Measurements from ENCODE around the gene AASDH. TPM values are rescaled to one million over a fixed set of nuclear protein-coding genes. Genes with fewer than 3 reads are reported as not detected.
"Not testable (repeated sequence)": the region's sequence is repeated elsewhere in the genome, so short reads cannot be mapped to it uniquely, and the experiment has no call there.

The AASDH gene
- total RNA-seq, 1 donor from 2014 or later = 17.5 TPM

DNA sequence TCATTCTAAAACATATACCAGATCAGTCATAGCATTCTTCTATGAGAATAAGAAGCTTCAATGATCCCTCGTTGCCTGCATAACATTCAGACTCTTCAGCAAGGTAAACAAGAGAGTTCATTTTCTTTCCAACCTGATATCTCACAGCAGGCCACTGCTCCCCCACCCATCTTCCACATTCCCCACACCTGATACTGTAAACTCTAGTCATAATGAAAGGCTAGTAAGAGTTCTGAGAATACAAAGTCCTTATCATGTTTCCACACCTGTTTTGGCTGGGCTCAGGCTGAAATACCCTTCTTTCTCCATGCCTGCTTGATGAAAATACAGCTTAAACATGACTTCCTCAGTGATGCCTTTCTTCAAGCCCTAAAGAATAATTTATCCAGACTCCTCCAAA lies 2.3 kb upstream of the AASDH start:
- no peak for DNase-seq

- no peak for DNase-seq
Observed at GRCh38 chr4:56388306-56388705, 1.0 kb upstream of the AASDH start.

DNA sequence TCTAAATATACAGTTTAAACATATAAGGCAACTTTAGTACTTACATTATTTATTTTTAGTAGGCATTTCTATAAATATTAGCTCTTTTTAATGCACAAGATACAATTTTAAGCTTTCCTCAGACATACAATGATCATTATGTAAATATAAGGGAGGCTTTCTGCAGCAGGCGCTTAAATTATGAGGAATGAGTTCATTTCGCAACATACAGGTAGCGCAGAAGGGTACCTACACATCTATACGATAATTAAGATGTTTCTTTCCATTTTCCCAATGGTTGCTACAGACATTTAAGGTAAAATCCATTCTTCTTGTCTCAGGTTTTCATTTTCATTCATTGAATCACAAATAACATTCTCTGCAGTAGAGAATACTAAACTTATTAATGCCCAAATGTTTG lies 1.2 kb downstream of the AASDH start:
- no peak for DNase-seq

GRCh38 chr4:56375458-56375857 lies 11.8 kb downstream of the AASDH start:
- no peak for DNase-seq

- DNase-seq = no peak
Observed at GRCh38 chr4:56374956-56375355, 12.3 kb downstream of the AASDH start.

DNA sequence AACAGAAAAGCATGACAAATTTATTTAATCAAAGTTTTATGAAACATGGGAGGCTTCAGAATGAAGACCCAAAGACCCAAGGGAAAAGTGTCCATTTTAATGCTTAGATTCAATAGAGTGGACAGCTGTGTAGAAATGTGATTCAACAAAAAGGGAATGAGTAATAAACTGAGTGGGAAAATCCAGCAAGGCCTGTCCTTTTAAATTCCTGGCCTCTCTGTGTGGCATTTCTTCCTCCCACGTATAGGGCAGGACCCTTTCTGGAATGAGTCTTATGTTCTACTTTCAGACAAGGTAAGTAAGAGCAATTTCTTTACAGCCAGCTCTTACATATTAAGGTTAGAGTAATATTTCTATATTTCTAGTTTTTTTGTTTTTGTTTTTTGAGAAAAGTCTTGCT lies 14.5 kb downstream of the AASDH start:
- DNase-seq = no peak

GRCh38 chr4:56371426-56372220 lies 15.7 kb downstream of the AASDH start:
- no peak for DNase-seq

GRCh38 chr4:56370377-56370776 lies 16.9 kb downstream of the AASDH start:
- DNase-seq = no peak

DNA sequence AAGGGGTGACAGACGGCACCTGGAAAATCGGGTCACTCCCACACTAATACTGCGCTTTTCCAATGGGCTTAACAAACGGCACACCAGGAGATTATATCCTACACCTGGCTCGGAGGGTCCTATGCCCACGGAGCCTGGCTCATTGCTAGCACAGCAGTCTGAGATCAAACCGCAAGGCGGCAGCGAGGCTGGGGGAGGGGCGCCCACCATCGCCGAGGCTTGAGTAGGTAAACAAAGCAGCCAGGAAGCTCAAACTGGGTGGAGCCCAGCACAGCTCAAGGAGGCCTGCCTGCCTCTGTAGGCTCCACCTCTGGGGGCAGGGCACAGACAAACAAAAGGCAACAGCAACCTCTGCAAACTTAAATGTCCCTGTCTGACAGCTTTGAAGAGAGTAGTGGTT lies 24.3 kb downstream of the AASDH start:
- not testable (repeated sequence) for DNase-seq

DNA sequence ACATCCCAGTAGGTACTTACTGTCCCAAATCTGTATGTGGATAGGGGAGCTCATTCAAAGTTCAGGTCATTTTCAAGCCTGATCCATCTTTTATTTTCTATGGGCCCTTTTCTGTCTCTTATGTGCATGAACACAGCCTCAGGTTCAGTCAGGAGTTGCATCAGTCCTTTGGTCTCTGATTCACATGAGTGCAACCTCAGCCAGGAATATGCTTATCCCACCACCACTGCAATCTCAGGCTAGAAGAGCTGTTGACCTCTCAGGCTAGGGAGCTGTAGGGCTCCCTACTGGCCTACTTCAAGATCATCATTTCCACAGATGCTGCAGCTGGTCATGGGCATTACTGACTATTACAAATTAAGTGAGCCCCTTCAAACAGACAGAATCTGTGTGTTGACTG lies 27.2 kb downstream of the AASDH start:
- no peak for DNase-seq

DNA sequence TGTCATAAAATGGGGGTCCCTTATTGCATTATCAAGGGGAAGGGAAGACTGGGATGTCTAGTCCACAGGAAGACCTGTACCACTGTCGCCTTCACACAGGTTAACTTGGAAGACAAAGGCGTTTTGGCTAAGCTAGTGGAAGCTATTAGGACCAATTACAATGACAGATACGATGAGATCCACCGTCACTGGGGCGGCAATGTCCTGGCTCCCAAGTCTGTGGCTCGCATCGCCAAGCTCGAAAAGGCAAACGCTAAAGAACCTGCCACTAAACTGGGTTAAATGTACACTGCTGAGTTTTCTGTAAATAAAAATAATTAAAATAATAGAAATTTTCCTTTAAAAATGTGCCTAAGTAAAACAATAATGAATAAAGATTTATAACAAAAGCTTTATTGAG lies 30.6 kb downstream of the AASDH start:
- no peak for DNase-seq

GRCh38 chr4:56348576-56348975 lies 38.7 kb downstream of the AASDH start:
- no peak for DNase-seq

DNA sequence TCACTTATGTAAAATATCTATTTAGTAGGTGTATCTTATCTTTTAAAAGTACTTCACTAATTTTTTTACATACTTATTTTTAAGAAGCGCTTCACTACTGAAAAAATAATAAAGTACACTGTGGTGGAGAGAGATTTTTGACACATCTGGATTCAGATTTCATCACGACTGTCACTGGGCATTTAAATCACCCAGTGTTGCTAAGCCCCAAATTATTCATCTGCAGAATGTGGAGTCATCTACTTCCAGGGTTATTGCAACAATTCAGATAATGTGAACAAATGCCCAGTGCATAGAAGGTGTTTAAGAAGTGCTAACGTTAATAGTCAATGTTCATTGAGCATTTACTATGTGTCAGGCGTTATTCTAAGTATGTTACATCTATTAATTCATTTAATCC lies 41.8 kb downstream of the AASDH start:
- DNase-seq = no peak

GRCh38 chr4:56342746-56343145 lies 44.5 kb downstream of the AASDH start:
- no peak for DNase-seq

GRCh38 chr4:56330691-56331090 lies 56.6 kb downstream of the AASDH start:
- no peak for DNase-seq

DNA sequence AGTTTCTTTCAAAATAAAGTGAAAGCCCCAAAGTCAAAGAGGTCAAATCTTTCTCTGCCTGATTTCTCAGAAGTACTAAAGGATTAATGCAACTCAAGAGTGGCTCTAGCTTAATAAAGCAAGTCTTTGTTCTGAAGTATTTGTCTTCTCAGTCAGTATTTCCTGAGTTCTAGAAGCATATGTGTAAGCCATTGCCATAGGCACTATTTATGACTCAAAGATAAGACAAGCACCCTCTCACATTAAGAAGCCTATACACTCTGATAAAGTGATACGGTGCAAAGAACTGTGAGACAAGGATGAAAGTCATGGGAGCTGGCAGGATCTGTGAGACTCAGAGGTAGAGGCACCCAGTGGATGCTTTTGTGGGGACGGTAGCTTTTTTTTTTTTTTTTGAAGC lies 60.9 kb downstream of the AASDH start:
- no peak for DNase-seq

- no peak for DNase-seq
Observed at GRCh38 chr4:56324011-56324610, 63.2 kb downstream of the AASDH start.

DNA sequence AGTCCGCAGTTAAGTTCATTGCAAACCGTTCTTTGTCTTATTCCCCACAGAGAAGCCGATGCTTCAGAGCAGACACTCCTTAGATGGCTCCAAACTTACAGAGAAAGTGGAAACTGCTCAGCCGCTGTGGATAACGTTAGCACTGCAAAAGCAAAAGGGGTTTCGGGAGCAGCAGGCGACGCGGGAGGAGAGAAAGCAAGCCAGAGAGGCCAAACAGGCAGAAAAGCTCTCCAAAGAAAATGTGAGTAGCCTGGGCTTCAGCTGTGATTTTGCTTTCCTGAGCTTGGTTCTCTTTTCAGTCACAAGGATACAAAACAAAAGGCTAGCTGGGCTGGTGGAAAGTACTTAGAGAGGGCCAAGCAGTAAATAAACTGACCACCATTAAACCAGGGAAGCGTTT lies 64.0 kb downstream of the AASDH start:
- no peak for DNase-seq

DNA sequence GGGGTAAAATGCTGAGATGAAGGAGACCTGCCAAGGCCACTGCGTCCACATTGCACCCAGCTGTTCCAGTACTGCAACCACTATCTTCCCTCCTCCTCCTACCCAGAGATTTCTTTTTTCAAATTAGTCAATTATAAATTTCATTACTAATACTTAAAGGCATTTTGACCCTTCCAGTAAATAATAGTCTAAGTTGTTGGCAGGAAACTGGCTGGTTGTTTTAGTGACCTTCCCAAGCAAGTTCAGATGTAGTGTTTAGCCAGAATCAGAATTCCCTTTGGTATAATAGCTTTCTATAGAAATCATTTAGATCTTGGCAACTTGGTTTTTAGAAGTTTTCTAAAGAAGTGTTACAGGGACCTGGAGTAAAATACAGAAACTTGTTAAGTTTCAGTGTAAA lies 66.0 kb downstream of the AASDH start:
- peak; percentile 10 for DNase-seq

DNA sequence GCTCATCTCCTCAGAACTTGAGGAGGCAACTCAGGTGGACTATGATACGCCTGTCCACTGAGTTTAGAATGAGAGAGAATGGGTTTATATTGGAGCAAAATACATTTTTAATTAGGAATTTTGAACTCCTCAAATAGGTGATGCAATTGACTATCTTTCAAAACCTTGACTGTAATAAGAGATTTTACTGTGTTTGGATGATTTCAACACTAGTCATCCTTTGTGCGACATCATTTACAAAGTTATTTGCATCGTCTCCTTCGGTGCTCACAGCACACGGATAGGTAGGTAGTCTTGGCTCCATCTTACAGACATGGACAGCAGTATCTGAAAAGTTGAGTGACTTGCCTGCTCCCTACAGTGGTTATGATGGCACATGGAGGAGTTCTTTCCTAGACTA lies 67.0 kb downstream of the AASDH start:
- no peak for DNase-seq

- DNase-seq = no peak
Observed at GRCh38 chr4:56318555-56318954, 68.7 kb downstream of the AASDH start.

GRCh38 chr4:56317749-56318148 lies 69.5 kb downstream of the AASDH start:
- DNase-seq = peak; percentile 41

- no peak for DNase-seq
Observed at GRCh38 chr4:56316011-56316650, 71.2 kb downstream of the AASDH start.

DNA sequence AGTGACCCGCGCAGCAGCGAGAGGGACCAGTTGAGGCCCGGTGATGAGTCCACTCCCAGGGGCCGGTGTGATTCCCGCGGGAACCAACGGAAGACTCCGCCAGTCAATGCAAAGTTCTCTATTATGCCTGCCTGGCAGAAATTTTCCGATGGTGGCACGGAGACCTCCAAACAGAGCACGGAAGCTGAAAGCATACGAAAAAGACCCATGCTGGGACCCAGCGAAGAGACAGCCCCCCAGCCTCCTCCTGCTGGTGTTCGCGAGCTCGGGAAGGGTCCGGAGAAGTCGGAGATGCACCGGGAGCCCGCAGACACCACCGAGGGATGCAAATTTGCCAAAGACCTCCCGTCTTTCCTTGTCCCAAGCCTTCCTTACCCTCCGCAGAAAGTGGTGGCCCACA lies 71.7 kb downstream of the AASDH start:
- DNase-seq = no peak
